A549 treated with CORT108297 at 1 μM for 4 hours (cell line): ENCODE measurements around the gene MPHOSPH10. TPM values are rescaled to one million over a fixed set of nuclear protein-coding genes. Genes with fewer than 3 reads are reported as not detected.

Experiments
- total RNA-seq: library from RNA; stranded (reverse); fragments of 200-300 nt; extraction: Qiagen RNA extraction; gene quantifications from 5 replicates; pipeline ENCODE4 v1.2.3, GENCODE V29; 2022

The MPHOSPH10 gene, protein sequence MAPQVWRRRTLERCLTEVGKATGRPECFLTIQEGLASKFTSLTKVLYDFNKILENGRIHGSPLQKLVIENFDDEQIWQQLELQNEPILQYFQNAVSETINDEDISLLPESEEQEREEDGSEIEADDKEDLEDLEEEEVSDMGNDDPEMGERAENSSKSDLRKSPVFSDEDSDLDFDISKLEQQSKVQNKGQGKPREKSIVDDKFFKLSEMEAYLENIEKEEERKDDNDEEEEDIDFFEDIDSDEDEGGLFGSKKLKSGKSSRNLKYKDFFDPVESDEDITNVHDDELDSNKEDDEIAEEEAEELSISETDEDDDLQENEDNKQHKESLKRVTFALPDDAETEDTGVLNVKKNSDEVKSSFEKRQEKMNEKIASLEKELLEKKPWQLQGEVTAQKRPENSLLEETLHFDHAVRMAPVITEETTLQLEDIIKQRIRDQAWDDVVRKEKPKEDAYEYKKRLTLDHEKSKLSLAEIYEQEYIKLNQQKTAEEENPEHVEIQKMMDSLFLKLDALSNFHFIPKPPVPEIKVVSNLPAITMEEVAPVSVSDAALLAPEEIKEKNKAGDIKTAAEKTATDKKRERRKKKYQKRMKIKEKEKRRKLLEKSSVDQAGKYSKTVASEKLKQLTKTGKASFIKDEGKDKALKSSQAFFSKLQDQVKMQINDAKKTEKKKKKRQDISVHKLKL
- 36.9 to 51.5 TPM (median 38.8 TPM) in 5 replicates for total RNA-seq

DNA sequence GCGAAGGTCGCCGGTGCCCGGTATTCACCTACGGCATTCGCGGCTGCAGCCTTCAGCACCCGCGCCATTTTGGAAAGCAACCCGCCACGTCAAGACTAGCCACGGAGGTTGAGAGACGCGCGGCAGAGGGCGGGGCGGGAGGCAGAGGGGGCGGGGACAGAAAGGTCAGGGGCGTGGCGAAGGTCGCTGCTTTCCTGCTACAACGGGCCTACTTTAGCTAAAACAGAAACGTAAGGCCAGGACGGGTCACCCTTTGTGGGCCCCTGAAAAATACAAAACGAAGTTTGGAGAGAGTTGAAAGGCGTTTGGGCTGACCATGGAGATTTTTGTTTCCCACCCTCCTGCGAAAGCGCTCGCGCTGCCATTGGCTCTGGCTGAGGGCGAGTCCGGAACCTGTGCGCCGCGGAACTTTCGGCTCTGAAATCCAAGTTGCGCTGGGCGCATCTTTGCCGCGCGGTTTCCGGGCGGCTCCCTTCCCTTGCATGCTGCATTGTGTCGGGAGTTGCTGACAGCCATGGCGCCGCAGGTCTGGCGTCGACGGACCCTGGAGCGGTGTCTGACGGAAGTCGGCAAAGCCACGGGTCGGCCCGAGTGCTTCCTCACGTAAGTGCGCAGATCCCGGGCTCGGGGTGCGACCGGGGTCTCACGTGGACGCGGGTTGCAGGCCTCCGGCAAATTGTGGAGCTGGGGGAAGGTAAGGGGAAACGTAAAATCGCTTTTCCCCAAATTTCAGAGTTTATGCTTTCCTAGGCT, at the start of gene MPHOSPH10, which contains the start of gene MCEE:
TSS of gene MPHOSPH10 (plus strand) at position 483 of the 753 bp plus-strand sequence. CDS start at position 515, 32 bp downstream.
TSS of gene MCEE (minus strand) at position 78 of the 753 bp plus-strand sequence. CDS start at position 68, 10 bp downstream.

Other genes starting within 250 kb of the MPHOSPH10 start
- gene VAX2, start 230.1 kb upstream of the MPHOSPH10 start, total RNA-seq = 3.1 to 6.0 TPM (median 5.2 TPM) in 5 replicates
- 1.5 to 2.6 TPM (median 2.4 TPM) in 5 replicates for gene ATP6V1B1, start 194.7 kb upstream of the MPHOSPH10 start, total RNA-seq
- gene ANKRD53, start 152.0 kb upstream of the MPHOSPH10 start, total RNA-seq = 0.05 to 0.11 TPM in 2 of 5 replicates, not detected in the others
- 74.9 to 85.9 TPM (median 81.9 TPM) in 5 replicates for gene TEX261, start 135.8 kb upstream of the MPHOSPH10 start, total RNA-seq
- gene NAGK, start 62.0 kb upstream of the MPHOSPH10 start, total RNA-seq = 60.4 to 86.3 TPM (median 80.6 TPM) in 5 replicates
- gene MCEE, start 405 bp upstream of the MPHOSPH10 start, total RNA-seq = 10.8 to 12.2 TPM (median 12.1 TPM) in 5 replicates
- 0.25 to 0.35 TPM (median 0.27 TPM) in 5 replicates for gene PAIP2B, start 96.5 kb downstream of the MPHOSPH10 start, total RNA-seq
- gene ZNF638, start 201.1 kb downstream of the MPHOSPH10 start, total RNA-seq = 62.0 to 92.1 TPM (median 64.2 TPM) in 5 replicates